GM21529 (cell line): Measurements from ENCODE around the gene PRMT1.
A peak's percentile ranks its signal among the peaks of the same experiment; 100 is the strongest.
"Not testable (repeated sequence)": the region's sequence is repeated elsewhere in the genome, so short reads cannot be mapped to it uniquely, and the experiment has no call there.

ENCODE experiments used
- ATAC-seq: cut with Tn5 transposase; IDR thresholded peaks from one replicate; pipeline ENCODE4 v1.9.1; 2021; ENCODE audit not compliant: unreplicated experiment

PRMT1 gene

DNA sequence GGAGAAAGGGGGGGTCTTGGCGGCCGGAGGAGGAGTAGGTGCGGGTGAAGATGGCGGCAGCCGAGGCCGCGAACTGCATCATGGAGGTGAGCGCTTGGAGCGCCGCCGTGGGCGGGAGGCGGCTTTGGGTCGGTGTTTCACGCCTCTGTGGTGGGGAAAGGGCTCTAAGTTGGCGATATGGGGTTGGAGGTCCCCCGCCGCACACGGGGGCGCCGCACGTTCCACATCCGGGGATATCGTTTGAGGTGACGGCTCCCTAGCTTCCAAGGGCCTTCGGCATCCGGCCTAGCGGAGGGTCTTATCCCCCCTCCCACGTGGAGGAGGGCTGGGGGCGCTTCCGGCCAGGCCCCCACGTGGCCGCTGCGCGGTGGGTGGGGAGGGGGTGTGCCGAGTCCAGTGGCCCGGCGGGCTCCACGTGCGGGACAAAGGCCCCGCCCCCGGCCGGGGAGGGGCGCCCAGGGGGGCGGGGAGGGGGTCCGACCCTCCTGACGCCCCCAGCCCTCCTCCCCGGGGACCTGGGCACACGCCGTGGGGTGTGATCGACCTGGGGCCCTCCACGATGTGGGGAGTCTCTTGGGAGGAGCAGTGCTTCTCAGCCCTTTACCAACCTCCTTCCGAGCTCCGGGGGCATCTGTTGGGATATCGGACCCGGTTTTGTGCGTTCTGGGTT lies at the start of gene PRMT1:
TSS of gene PRMT1 (plus strand) at position 41 of the 670 bp plus-strand sequence. CDS start at position 51, 10 bp downstream.
- no peak for ATAC-seq

DNA sequence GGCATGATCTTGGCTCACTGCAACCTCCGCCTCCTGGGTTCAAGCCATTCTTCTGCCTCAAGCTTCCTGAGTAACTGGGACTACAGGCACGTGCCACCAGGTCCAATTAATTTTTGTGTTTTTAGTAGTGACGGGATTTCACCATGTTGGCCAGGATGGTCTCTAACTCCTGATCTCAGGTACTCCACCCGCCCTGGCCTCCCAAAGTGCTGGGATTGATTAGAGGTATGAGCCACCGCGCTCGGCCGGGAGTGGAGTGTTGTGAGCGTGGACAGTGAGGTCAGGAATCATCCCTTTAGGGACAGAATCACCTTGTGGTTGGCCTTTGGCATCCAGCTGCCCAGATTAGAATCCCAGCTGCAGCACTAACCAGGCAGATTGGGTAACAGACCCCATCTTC lies 47.4 kb upstream of the PRMT1 start:
- ATAC-seq, result no peak

DNA sequence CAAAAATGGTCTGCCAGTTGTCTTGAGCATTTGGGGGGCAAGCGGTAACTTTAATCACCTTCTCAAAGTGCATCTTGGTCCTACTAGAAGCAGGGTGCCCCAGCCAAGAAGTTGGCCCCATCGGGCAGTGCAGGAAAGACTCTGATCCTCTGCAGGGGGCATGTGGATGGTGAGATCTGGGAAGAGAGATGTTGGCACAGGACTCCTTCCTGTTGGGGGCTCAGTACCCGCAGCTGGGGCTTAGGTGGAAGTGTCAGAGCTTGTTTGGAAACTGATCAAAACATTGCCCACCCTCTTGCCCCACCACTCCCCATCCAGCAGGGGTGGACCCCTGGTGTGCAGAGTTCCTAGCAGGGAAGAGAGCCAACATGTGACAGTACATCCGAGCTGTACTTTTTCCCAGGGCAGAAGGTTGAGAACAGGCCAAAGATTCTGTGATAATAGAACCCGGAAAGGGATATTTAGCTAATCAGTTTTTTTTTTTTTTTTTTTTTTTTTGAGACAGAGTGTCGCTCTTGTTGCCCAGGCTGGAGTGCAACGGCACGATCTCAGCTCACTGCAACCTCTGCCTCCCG lies 46.0 kb upstream of the PRMT1 start:
- ATAC-seq, result no peak

DNA sequence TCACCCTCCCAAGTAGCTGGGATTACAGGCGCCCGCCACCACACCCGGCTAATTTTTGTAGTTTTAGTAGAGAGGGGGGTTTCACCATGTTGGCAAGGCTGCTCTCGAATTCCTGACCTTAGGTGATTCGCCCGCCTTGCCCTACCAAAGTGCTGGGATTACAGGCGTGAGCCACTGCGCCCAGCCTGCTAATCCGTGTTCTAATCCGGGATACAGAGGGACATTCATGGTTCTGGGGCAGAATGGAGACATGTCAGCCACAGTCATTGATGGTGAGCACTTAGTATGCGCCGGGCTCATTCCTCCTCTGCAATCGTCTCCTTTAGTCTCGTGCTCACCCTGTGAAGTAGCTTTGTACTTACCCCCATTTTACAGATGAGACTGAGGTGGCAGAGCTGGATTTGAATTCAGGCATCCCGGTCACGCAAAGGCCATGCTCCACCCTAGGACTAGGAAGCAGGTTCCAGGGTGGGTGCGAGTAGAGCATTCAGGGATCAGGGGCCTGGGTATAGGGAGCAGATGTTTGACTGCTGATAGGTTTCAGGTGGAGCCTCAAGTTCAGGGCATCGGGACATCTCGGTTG lies 45.4 kb upstream of the PRMT1 start:
- ATAC-seq, result no peak

DNA sequence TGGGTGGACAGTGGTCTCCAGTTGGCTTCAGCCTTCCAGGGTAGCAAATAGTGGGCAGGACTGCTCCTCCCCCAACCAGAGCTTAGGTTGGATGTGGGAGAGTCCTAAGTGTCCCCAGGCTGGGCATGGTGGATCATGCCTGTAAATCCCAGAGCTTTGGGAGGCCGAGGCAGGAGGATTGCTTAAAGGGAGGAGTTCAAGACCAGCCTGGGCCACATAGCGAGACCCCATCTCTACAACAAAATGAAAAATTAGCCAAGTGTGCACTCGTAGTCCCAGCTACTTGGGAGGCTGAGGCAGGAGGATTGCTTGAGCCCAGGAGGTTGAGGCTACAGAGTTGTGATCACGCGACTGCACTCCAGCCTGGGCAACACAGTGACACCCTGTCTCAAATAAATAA lies 44.5 kb upstream of the PRMT1 start:
- ATAC-seq, result no peak

DNA sequence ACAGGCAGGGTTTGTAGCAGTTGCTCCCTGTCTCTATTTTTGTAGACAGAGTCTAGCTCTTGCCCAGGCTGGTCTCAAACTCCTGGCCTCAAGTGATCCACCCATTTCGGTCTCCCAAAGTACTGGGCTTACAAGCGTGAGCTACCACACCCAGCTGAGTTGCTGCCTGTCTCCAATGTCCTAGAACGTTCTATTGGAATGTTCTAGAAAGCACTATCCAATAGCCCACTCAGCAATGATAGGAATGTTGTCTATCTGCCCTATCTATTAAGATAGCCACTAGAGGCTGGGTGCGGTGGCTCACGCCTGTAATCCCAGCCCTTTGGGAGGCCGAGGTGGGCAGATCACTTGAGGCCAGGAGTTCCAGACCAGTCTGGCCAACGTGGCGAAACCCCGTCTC lies 43.8 kb upstream of the PRMT1 start:
- not testable (repeated sequence) for ATAC-seq

DNA sequence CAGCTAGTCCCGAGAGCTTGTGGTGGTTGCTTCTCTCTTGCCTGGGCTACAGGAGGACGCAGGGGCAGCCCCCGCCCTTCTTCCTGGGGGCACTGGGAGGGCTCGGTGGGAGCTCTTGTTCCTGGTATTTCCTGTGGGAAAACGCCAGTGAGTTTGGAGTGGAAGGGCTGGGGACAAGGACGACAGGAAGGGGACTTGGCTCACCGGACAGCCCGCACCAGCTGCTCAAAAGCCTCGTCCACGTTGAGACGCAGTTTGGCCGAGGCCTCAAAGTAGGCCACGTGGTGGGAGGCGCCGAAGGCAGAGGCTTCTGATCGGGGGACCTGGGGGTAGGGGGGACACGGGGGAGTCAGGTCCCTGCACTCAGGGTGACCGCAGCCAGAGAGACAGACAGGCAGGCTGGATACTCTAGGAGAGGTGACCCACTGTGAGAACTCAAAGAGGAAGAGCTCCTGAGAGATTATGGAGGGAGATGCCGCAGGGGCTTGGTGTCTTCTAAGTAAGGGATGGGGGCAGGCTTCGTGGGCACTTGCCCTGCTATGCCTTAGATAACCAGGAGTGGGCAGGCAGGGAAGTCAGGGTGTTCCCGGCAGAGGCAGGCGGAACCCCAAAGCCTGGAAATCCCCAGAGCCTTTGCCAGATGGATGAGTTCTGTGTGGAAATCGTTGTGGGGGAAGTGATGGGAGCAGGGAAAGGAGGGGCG lies 41.4 kb upstream of the PRMT1 start:
- no peak for ATAC-seq

DNA sequence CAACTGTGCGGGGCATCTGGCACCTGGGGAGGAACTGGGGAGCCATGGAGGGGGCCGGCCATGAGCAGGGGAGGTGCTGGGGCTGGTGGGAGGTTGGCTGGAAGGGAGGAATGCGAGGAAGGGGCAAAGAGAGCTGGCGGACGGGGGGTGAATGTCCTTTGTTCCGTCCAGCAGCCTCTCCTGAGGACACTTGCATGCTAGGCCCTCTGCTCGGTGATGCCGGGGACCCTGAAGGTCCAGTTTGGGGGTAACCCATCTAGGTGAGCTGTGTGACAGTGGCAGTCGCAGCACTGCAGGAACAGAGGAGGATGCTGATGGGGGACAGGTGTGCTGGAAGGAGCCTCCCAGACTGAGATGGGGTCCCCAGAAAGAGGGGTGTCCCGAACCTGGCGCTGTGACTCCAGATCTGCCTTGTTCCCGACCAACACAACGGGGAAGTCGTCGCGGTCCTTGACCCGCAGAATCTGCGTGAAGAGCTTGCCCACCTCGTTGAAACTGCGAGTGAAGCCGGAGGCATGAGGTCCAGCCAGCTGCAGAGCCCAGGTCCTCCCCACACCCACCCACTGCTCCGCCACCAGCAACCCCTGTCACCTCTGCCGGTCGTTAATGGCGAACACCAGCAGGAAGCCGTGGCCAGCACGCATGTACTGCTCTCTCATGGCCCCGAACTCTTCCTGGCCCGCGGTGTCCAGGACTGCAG lies 40.7 kb upstream of the PRMT1 start:
- ATAC-seq, result no peak

DNA sequence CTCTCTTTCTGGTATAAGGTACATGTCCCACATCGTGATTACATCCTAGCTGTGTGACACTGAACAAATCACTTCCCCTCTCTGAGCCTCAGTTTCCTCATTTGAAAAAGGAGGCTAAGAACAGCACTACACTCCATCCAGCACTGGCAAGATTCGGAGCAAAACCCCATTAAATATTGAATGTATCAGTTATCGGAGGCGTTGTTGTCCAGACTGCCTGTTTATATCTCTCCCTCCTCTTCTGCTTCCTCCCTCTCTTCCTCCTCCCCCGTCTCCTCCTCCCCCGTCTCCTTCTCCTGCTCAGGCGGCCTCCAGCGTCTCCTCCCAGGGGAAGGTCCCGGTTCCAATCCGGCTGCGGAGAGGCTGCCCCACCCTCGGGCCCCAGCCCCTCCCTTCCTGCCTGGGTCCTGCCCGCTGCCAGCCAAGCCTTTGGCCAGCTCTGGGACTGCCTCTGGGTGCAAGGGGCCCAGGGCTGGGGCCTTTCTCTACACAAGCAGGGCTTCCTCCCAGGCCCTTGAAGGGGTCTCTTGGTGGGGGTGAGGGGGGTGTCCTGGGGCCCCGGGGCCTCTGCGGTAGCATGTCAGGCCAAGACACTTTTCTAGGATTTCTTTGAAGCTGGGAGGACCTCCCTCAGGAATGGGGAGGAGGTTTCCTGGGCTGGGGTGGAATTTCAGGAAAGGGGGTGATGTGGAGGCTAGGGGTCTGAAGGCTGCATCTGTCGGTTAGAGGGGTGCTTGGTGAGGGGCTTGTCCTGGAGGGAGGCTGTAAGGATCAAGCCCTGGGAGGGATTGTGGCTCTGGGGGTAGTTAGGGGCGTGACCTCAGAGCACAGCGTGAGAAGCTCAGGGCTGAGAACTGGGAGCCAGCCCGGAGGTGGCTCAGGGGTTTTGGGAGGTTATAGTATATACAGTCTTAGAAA lies 39.0 kb upstream of the PRMT1 start:
- ATAC-seq, result no peak

DNA sequence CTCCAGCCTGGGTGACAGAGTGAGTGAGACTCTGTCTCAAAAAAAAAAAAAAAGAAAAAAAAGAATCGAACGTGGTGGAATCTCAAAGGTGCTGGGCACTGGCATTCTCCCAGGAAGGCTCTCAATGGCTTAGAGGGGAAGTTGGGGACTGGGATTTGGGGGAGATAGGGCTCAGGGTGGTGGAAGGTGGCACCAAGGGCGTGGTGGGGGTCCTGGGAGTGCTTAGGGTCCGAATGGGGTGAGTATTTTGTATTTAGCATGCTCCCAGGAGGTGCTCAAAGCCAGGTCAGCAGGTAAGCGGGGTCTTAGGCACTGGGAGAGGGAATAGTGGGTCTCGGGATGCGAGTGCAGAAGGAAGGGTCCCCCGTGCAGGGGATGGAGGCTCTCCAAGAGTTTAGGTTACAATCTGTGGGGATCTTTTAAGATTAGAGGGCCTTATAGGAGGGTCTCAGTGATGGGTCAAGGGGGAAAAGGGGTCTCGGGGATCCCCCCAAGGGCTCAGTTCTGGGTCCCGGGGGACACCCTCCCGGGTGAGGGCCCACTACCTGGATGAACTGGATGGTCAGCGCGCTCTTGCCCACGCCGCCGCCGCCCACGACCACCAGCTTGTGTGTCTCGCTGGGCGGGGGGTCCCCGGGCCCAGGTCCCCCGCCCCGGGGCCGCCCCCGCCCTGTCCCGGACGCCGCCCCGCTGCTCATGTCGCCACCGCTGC lies 37.5 kb upstream of the PRMT1 start:
- ATAC-seq, result no peak

DNA sequence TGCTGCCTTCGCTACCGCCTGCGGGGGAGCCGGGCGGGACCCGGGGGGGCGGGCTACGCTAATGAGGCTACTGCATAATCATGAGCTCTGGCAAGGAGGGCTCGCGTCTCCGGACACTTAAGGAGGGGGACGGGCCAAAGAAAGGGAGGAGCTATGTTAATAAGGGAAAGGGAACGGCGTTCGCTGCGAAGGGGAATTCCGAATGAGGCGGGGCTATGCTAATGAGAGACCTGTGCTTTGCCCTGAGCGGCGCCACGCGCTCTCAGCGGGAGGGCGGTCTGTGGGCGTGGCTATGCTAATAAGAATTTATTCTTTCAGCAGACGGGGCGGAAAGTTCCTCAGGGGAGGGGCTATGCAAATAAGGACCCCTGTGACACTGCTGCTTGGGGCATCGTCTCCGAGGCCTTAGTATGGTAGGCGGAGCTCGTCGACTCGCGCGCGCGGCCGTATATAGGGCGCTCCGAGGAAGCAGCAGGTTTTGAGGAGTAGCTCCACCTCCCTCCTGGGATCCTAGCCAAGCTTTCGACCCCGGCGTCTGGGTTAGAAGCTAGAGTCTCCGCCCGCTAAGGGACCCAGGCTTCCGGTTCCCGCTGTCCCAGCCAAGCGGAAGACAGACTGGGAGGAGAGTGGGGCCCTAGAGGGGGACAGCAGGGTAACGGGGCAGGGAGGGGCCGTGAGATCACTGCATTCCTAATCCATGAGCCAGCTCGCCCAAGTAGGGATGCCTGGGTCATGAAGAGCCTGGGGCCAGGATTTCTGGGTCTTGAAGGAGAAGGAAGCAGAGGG lies 36.8 kb upstream of the PRMT1 start, which contains the start of gene RRAS:
TSS of gene RRAS (minus strand) at position 31 of the 786 bp plus-strand sequence. CDS start 45 bp downstream, outside the sequence.
- ATAC-seq, result peak; percentile 65

DNA sequence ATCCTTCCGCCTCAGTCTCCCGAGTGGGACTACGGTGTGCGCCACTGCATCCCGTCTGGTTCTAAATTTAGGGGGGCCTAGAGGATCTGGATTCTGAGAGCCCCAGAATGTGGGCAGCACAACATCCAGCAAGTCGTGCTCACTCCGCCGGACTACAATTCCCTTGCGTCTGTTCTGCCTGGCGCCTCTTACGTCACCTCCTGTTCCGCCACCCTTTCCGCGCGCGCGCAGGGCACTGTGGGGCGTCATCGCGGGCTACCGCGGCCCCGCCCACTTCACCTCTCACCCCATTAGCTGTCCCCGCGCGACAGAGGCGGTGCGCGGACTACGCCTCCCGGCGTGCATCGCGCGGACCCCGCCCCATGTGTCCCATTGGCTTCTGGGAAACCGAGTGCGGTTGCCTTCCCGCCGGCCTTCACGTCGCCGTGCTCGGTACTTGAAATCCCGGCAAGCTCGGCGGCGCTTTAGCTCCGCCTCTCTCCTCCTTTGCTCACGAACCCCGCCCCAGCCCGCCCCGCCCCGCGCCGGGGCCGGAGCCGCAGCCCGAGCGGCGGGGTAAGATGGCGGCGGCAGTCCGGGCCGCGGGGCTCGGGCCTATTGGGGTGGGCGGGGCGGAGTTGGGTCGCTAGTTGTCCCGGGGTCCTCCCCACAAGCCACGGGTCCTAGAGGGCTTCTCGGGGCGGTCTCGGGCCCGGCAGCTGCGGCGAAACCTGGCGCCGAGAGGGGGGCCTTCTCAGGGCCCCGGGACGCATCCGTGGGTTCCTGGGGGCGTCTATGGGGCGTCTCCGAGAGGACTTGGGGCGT lies 35.2 kb upstream of the PRMT1 start, which contains the start of gene SCAF1:
TSS of gene SCAF1 (plus strand) at position 522 of the 804 bp plus-strand sequence. CDS start 2,818 bp downstream, outside the sequence.
- ATAC-seq, result peak; percentile 49

DNA sequence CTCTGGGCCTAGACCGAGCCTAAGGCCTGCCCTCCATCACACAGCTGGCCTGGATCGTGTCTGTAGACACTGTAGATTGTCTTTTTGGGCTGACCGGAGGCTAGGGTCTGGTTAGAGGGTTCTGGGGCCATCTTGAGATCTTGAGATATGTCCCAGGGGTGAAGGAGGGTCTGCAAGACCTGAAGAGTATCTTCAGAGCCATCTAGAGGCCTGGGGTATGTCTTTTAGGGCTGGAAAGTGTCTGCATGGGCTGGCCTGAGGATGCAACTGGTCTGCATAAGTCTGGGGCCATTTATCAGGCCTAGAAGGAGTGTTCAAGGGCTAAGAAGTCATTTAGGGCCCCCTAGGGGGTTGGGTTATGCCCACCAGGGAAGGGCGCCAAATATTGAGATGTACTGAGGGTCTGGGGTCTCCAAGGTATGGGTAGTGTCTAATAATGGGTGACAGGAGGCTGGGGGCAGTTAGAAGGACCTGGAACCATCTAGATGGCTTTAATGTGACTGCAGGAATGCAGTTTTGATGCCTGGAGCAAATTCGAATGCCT lies 34.5 kb upstream of the PRMT1 start:
- no peak for ATAC-seq

DNA sequence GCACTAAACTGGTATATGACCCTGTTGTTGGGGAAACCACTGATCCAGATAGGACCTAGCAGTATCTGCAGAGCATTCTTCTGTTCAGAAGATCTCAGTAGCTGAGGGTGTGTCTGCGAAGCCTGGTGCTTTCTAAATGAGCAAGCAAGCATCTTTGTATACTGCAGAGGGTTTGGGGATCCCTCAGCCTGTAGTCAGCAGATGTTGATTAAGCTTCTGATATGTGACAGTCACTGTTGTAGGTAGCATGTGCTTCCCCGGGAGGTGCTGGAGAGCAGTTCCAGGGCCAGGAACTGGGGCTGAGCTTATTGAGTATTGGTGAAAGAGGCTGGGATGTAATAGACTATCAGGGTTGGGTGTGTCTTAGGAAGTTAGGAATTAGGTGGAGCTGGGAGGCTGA lies 33.6 kb upstream of the PRMT1 start:
- no peak for ATAC-seq

DNA sequence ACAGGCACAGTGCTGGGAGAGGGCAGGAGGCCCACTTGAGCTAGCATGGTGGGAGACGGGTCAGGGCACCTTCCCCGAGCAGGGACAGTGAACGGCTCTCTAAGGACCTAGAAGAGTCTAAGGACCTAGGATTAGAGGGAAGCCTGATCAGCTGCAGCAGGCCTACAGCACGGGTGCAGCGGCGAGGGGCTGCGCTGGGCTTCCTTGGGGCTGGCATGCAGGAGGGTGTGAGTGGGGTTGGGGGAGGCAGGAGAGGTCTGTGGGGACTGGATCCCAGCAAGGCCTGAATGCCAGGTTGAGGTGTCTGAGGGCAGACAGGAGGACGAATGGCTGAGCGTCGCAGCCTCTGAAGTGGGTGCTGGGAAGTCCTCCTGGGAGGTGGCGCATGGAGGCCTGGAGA lies 31.5 kb upstream of the PRMT1 start:
- ATAC-seq, result no peak

DNA sequence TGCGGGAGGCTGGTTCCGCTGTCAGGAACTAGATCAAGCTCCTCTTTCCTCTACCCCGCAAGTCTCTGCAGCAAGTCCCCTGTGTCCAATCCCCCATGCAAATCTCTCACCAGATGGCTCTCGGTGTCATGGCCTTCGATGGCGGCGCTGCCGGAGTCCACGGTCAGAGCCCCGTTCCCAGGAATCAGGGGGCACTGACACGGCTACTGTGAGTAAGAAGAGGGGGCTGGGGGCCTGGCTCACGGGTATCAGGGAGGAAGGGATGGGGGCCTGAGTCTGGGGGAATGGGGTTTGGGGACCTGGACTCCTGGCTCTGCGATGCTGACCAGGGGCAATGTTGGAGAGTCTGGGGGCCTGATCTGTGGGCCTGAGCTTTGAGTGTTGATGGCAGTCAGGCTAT lies 31.1 kb upstream of the PRMT1 start:
- no peak for ATAC-seq

DNA sequence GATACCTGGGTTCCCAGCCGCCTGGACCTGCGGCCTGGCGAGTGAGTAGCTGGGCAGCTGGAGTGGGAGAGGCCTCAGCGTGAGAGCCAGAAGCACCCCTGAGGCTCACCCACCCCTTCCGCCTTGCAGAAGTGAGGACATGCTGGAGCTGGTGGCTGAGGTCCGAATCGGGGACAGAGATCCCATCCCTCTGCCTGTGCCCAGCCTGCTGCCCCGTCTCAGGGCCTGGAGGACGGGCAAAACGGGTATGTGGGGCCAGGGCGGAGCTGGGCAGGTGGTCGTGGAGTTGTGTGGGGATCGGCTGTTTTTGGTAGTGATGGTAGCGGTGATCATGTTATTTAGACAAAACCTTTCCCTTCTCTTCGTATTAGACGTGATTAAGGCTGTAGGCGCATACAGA lies 30.5 kb upstream of the PRMT1 start:
- ATAC-seq, result no peak
